HCT116 (cell line): Measurements from ENCODE around the gene CTNNA2. TPM values are rescaled to one million over a fixed set of nuclear protein-coding genes. Genes with fewer than 3 reads are reported as not detected.

Source experiments
- ATAC-seq: fragments of 200-7000 bp; cut with Tn5 transposase; 2 replicates; pipeline ENCODE4 v1.9.1; 2020; ENCODE audit warnings: mild to moderate bottlenecking, moderate library complexity
- BruUV-seq: library from RNA; stranded (reverse); fragments of 400-500 nt; replicated peaks from 2 replicates; lab custom pipeline; 2021; lab: Mats Ljungman, UMichigan
- CTCF ChIA-PET: fragments of 300-600 bp; sonication (Branson Sonifier 250); formaldehyde crosslinking; loops from one replicate; lab custom pipeline; 2021; ENCODE audit warnings: antibody characterized with exemption; lab: Charles Lee
- POLR2A ChIA-PET: fragments of 300-600, 350-600 bp; sonication (Branson Sonifier 250); formaldehyde crosslinking; loops from one replicate; lab custom pipeline; 2021; ENCODE audit warnings: antibody characterized with exemption; lab: Charles Lee
- RAD21 ChIA-PET, 2 experiments: fragments of 300-600 bp; sonication (Branson Sonifier 250); formaldehyde crosslinking; loops; one replicate each; lab custom pipeline; 2023; ENCODE audit warnings: low total read pairs in 2 of 2; ENCODE audit not compliant: uncharacterized antibody in 2 of 2, unreplicated experiment in 2 of 2, low non-redundant PET in 1 of 2; lab: Charles Lee
- DNase-seq: peaks from one replicate; pipeline ENCODE4 v3.0.0-alpha.2; 2010; ENCODE audit warnings: low read depth, low spot score
- H2AFZ ChIP-seq: fragments of 200-600 bp; shearing (Covaris generic), sonication (generic); 2 replicates; pipeline ENCODE4 v1.6.1; 2017; ENCODE audit warnings: low read depth, mixed run types, mixed read lengths, antibody characterized with exemption, low read length; ENCODE audit not compliant: poor library complexity, severe bottlenecking
- H3K27ac ChIP-seq: 2 replicates; pipeline ENCODE4 v1.5.1; 2012; ENCODE audit warnings: low read depth, low read length
- H3K27me3 ChIP-seq: fragments of 200-600 bp; sonication (generic); 2 replicates; pipeline ENCODE4 v1.6.1; 2016; ENCODE audit warnings: mixed run types, low read length, mixed read lengths; ENCODE audit not compliant: insufficient read depth
- H3K36me3 ChIP-seq, 2 experiments: fragments of 200-500 bp in 1 of 2; fragments of 200-600 bp in 1 of 2; sonication (Bioruptor generic) in 1 of 2; sonication (generic) in 1 of 2; 2 replicates each; pipeline versions ENCODE4 v1.5.1 to v1.6.1; 2014 to 2016; ENCODE audit warnings: low read length in 2 of 2, inconsistent platforms in 1 of 2, mixed read lengths in 1 of 2, mixed run types in 1 of 2; ENCODE audit not compliant: insufficient read depth in 2 of 2, control insufficient read depth in 1 of 2
- H3K4me1 ChIP-seq, 2 experiments: fragments of 200-600 bp in 1 of 2; sonication (generic) in 1 of 2; 2 replicates each; pipeline versions ENCODE4 v1.5.1 to v1.6.1; 2012 to 2017; ENCODE audit warnings: low read length in 2 of 2, inconsistent platforms in 1 of 2, mild to moderate bottlenecking in 1 of 2, mixed read lengths in 1 of 2, mixed run types in 1 of 2, moderate library complexity in 1 of 2; ENCODE audit not compliant: insufficient read depth in 2 of 2, control insufficient read depth in 1 of 2
- H3K4me2 ChIP-seq: fragments of 200-600 bp; sonication (generic); 2 replicates; pipeline ENCODE4 v1.6.1; 2017; ENCODE audit warnings: mixed run types, low read length, mixed read lengths
- H3K4me3 ChIP-seq, 2 experiments: fragments of 200-600 bp in 1 of 2; sonication (generic) in 1 of 2; replicated peaks in 1 of 2; 2 replicates each; pipeline ENCODE4 v1.5.1; 2011 to 2016; ENCODE audit warnings: low read length in 2 of 2, control low read depth in 1 of 2, low read depth in 1 of 2, mild to moderate bottlenecking in 1 of 2, mixed read lengths in 1 of 2, mixed run types in 1 of 2
- H3K79me2 ChIP-seq: fragments of 200-600 bp; sonication (generic); 2 replicates; pipeline ENCODE4 v1.6.1; 2017; ENCODE audit warnings: mild to moderate bottlenecking, mixed run types, low read length, moderate library complexity, mixed read lengths; ENCODE audit not compliant: insufficient read depth
- H3K9ac ChIP-seq: fragments of 200-600 bp; sonication (generic); 2 replicates; pipeline ENCODE4 v1.6.1; 2016; ENCODE audit warnings: low read length, mixed read lengths
- H3K9me2 ChIP-seq: fragments of 200-600 bp; sonication (generic), shearing (Covaris generic); 2 replicates; pipeline ENCODE4 v1.6.1; 2017; ENCODE audit warnings: mixed run types, mild to moderate bottlenecking, moderate library complexity; ENCODE audit not compliant: insufficient read depth
- H3K9me3 ChIP-seq, 2 experiments: fragments of 200-500 bp in 1 of 2; fragments of 200-600 bp in 1 of 2; sonication (Bioruptor generic) in 1 of 2; sonication (generic) in 1 of 2; 2 replicates each; pipeline ENCODE4 v1.6.1; 2014 to 2017; ENCODE audit warnings: low read length in 2 of 2, mixed read lengths in 2 of 2, inconsistent platforms in 1 of 2, low read depth in 1 of 2, mild to moderate bottlenecking in 1 of 2, mixed run types in 1 of 2, moderate library complexity in 1 of 2; ENCODE audit not compliant: control insufficient read depth in 1 of 2, insufficient read depth in 1 of 2
- H4K20me1 ChIP-seq: fragments of 200-600 bp; sonication (generic), shearing (Covaris generic); 2 replicates; pipeline ENCODE4 v1.6.1; 2017; ENCODE audit warnings: mixed run types, mild to moderate bottlenecking, moderate library complexity; ENCODE audit not compliant: insufficient read depth
- ATF3 ChIP-seq: IDR thresholded peaks from 2 replicates; pipeline ENCODE4 v1.6.1; 2012
- EGR1 ChIP-seq: IDR thresholded peaks from 2 replicates; pipeline ENCODE4 v1.6.1; 2012; ENCODE audit warnings: low read depth
- EZH2 ChIP-seq: fragments of 200-600 bp; sonication (generic); IDR thresholded peaks from 2 replicates; pipeline ENCODE4 v1.6.1; 2017; ENCODE audit warnings: antibody characterized with exemption, mixed run types
- FOSL1 ChIP-seq: IDR thresholded peaks from 2 replicates; pipeline ENCODE4 v1.6.1; 2012; ENCODE audit warnings: low read depth
- JUND ChIP-seq: IDR thresholded peaks from 2 replicates; pipeline ENCODE4 v1.6.1; 2012
- RAD21 ChIP-seq: IDR thresholded peaks from 2 replicates; pipeline ENCODE4 v1.6.1; 2012; ENCODE audit warnings: low read depth, mild to moderate bottlenecking
- SIN3A ChIP-seq: IDR thresholded peaks from 2 replicates; pipeline ENCODE4 v1.6.1; 2012; ENCODE audit warnings: low read depth
- SP1 ChIP-seq: IDR thresholded peaks from 2 replicates; pipeline ENCODE4 v1.6.1; 2012; ENCODE audit warnings: low read depth
- SRF ChIP-seq: IDR thresholded peaks from 2 replicates; pipeline ENCODE4 v1.6.1; 2012; ENCODE audit warnings: low read depth
- YY1 ChIP-seq: IDR thresholded peaks from 2 replicates; pipeline ENCODE4 v1.6.1; 2011; ENCODE audit warnings: low read length, low read depth, moderate library complexity, mild to moderate bottlenecking; ENCODE audit not compliant: insufficient replicate concordance; ENCODE audit errors: extremely low read depth
- ZFX ChIP-seq: fragments of 450-650 bp; IDR thresholded peaks from 2 replicates; pipeline ENCODE4 v1.6.1; 2017
- ZNF274 ChIP-seq: fragments of 200-500 bp; sonication (Bioruptor generic); IDR thresholded peaks from 2 replicates; pipeline ENCODE4 v1.6.1; 2014; ENCODE audit warnings: mild to moderate bottlenecking, low read depth, low read length, inconsistent platforms
- intact Hi-C: fragments of 100-400 bp; cut with micrococcal nuclease; formaldehyde crosslinking; loops from 2 replicates; pipeline ENCODE4 v1.10.0; 2022
- total RNA-seq: library from RNA; stranded (reverse); gene quantifications from one replicate; pipeline ENCODE4 v1.2.1, GENCODE V29; 2021; ENCODE audit not compliant: unreplicated experiment
- TF ChIP-seq, protein P1 (sequence below): IDR thresholded peaks from 2 replicates; pipeline ENCODE4 v1.6.1; 2012; ENCODE audit warnings: low read depth

Gene CTNNA2
- total RNA-seq, 1 experiment from 2014 or later, result not detected

DNA sequence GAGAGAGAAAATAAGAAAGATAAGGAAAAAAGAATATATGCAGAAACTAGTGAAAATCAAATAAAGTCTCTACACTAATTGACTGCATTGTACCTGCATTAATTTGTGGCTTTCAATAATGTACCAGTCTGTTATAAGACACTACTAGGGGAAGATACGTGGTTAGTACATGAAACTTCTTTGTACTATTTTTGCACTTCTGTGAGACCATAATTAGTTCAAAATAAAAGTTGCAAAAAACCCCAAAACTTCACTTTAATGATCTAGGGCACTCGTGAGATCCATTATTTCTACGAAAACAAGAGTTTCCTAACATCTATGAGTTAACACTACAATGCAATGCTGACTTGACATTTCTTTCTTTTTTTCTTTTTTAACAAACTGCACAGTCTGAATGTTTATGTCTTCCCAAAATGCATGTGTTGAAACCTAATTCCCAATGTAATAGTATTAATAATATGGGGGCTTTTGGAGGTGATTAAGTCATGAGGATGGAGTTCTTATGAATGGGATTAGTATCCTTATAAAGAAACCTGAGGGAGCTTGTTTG is 954.5 kb downstream of the CTNNA2 start:
- DNase-seq (no peak), ATAC-seq (no peak)
- H3K79me2 ChIP-seq, result no peaks in the 10 kb centered on the region
- intact Hi-C loops, result no loop called here
- BruUV-seq, result no TSS peak
- no peaks in the 10 kb centered on the region for H3K27me3 ChIP-seq
- peaks cover 8 to 15% of the 10 kb centered on the region in 2 experiments; a peak in 3 of 4 replicates for H3K9me3 ChIP-seq
- no peak overlapping the region for H3K27ac ChIP-seq
- H3K4me1 ChIP-seq, result no peaks in the 10 kb centered on the region
- TF ChIP-seq ATF3, result no peak
- TF ChIP-seq EZH2, result no peak
- TF ChIP-seq, protein P1, sequence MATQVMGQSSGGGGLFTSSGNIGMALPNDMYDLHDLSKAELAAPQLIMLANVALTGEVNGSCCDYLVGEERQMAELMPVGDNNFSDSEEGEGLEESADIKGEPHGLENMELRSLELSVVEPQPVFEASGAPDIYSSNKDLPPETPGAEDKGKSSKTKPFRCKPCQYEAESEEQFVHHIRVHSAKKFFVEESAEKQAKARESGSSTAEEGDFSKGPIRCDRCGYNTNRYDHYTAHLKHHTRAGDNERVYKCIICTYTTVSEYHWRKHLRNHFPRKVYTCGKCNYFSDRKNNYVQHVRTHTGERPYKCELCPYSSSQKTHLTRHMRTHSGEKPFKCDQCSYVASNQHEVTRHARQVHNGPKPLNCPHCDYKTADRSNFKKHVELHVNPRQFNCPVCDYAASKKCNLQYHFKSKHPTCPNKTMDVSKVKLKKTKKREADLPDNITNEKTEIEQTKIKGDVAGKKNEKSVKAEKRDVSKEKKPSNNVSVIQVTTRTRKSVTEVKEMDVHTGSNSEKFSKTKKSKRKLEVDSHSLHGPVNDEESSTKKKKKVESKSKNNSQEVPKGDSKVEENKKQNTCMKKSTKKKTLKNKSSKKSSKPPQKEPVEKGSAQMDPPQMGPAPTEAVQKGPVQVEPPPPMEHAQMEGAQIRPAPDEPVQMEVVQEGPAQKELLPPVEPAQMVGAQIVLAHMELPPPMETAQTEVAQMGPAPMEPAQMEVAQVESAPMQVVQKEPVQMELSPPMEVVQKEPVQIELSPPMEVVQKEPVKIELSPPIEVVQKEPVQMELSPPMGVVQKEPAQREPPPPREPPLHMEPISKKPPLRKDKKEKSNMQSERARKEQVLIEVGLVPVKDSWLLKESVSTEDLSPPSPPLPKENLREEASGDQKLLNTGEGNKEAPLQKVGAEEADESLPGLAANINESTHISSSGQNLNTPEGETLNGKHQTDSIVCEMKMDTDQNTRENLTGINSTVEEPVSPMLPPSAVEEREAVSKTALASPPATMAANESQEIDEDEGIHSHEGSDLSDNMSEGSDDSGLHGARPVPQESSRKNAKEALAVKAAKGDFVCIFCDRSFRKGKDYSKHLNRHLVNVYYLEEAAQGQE, result no peak
- no peak for TF ChIP-seq SIN3A
- no peak for TF ChIP-seq RAD21
- no peak overlapping the region for H3K4me3 ChIP-seq
- ChIA-PET CTCF (no interaction called here), RAD21 (no interaction called here), POLR2A (no interaction called here)
- no peak overlapping the region for H3K9ac ChIP-seq
- H3K9me2 ChIP-seq, result no peaks in the 10 kb centered on the region
- no peak overlapping the region for H2AFZ ChIP-seq
- H4K20me1 ChIP-seq, result no peaks in the 10 kb centered on the region
- no peak overlapping the region for H3K4me2 ChIP-seq
- H3K36me3 ChIP-seq, result no peaks in the 10 kb centered on the region

GRCh38 chr2:80469428-80469827 is 956.6 kb downstream of the CTNNA2 start:
- H3K4me2 ChIP-seq, result no peak overlapping the region
- H3K79me2 ChIP-seq, result no peaks in the 10 kb centered on the region
- H2AFZ ChIP-seq, result no peak overlapping the region
- H3K9me3 ChIP-seq, result peaks cover 9 to 12% of the 10 kb centered on the region in 2 experiments; a peak in 3 of 4 replicates
- DNase-seq (no peak), ATAC-seq (no peak)
- H4K20me1 ChIP-seq, result no peaks in the 10 kb centered on the region
- H3K36me3 ChIP-seq, result no peaks in the 10 kb centered on the region
- H3K9me2 ChIP-seq, result no peaks in the 10 kb centered on the region
- no peak overlapping the region for H3K9ac ChIP-seq
- no peaks in the 10 kb centered on the region for H3K4me1 ChIP-seq
- no TSS peak for BruUV-seq
- RAD21 ChIA-PET, result no interaction called here
- H3K4me3 ChIP-seq, result no peak overlapping the region
- POLR2A ChIA-PET, result no interaction called here
- CTCF ChIA-PET, result no interaction called here
- intact Hi-C loops, result no loop called here
- H3K27me3 ChIP-seq, result no peaks in the 10 kb centered on the region
- no peak overlapping the region for H3K27ac ChIP-seq
- TF ChIP-seq YY1 (no peak), ATF3 (no peak), SRF (no peak), EGR1 (no peak), SP1 (no peak), ZFX (no peak), FOSL1 (no peak), ZNF274 (no peak), JUND (no peak), SIN3A (no peak), RAD21 (no peak), EZH2 (no peak)
- TF ChIP-seq, protein P1, result no peak
